Measurements from ENCODE around the gene CNPPD1. TPM values are rescaled to one million over a fixed set of nuclear protein-coding genes. Genes with fewer than 3 reads are reported as not detected.

CNPPD1 gene
- total RNA-seq, 1 experiment from 2014 or later = 40.6 TPM

- CTCF ChIA-PET = interaction anchor here (1.6 kb wide), 1 partner anchor 12 kb away, joined by 3 read pairs; no protein-coding TSS in a partner anchor
- no TSS peak for BruUV-seq (replicated peaks)
- Mint-ChIP-seq H3K4me3 (ENCODE audit: low read depth, unreplicated experiment) (no peak overlapping the region), H3K27ac (ENCODE audit: unreplicated experiment) (no peak overlapping the region), H3K4me1 (ENCODE audit: low read depth, unreplicated experiment) (peaks cover 12% of the 10 kb centered on the region), H3K27me3 (ENCODE audit: unreplicated experiment) (no peaks in the 10 kb centered on the region), H3K36me3 (ENCODE audit: insufficient read depth, unreplicated experiment) (peaks cover 19% of the 10 kb centered on the region), H3K9me3 (ENCODE audit: low read depth, unreplicated experiment) (no peaks in the 10 kb centered on the region)
- TF ChIP-seq, protein P1, sequence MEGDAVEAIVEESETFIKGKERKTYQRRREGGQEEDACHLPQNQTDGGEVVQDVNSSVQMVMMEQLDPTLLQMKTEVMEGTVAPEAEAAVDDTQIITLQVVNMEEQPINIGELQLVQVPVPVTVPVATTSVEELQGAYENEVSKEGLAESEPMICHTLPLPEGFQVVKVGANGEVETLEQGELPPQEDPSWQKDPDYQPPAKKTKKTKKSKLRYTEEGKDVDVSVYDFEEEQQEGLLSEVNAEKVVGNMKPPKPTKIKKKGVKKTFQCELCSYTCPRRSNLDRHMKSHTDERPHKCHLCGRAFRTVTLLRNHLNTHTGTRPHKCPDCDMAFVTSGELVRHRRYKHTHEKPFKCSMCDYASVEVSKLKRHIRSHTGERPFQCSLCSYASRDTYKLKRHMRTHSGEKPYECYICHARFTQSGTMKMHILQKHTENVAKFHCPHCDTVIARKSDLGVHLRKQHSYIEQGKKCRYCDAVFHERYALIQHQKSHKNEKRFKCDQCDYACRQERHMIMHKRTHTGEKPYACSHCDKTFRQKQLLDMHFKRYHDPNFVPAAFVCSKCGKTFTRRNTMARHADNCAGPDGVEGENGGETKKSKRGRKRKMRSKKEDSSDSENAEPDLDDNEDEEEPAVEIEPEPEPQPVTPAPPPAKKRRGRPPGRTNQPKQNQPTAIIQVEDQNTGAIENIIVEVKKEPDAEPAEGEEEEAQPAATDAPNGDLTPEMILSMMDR (IDR thresholded peaks at IDR 0.05; ENCODE audit: unreplicated experiment) = no peak
- DNase-seq = no peak
- intact Hi-C loops (cut with micrococcal nuclease; ENCODE audit: unreplicated experiment) = no loop called here
Observed at GRCh38 chr2:219183151-219183772, 6.5 kb upstream of the CNPPD1 start.

DNA sequence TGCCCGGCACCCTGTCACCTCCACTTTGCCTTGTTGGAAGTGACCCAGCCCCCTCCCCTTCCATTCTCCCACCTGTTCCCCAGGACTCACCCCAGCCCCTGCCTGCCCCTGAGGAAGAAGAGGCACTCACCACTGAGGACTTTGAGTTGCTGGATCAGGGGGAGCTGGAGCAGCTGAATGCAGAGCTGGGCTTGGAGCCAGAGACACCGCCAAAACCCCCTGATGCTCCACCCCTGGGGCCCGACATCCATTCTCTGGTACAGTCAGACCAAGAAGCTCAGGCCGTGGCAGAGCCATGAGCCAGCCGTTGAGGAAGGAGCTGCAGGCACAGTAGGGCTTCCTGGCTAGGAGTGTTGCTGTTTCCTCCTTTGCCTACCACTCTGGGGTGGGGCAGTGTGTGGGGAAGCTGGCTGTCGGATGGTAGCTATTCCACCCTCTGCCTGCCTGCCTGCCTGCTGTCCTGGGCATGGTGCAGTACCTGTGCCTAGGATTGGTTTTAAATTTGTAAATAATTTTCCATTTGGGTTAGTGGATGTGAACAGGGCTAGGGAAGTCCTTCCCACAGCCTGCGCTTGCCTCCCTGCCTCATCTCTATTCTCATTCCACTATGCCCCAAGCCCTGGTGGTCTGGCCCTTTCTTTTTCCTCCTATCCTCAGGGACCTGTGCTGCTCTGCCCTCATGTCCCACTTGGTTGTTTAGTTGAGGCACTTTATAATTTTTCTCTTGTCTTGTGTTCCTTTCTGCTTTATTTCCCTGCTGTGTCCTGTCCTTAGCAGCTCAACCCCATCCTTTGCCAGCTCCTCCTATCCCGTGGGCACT lies 5.8 kb upstream of the CNPPD1 start:
- Mint-ChIP-seq H3K27ac (ENCODE audit: unreplicated experiment) (no peak overlapping the region), H3K4me3 (ENCODE audit: low read depth, unreplicated experiment) (no peak overlapping the region), H3K27me3 (ENCODE audit: unreplicated experiment) (no peaks in the 10 kb centered on the region), H3K4me1 (ENCODE audit: low read depth, unreplicated experiment) (peaks cover 15% of the 10 kb centered on the region), H3K36me3 (ENCODE audit: insufficient read depth, unreplicated experiment) (peaks cover 26% of the 10 kb centered on the region), H3K9me3 (ENCODE audit: low read depth, unreplicated experiment) (no peaks in the 10 kb centered on the region)
- TF ChIP-seq, protein P1 (IDR thresholded peaks at IDR 0.05; ENCODE audit: unreplicated experiment) = no peak
- intact Hi-C loops (cut with micrococcal nuclease; ENCODE audit: unreplicated experiment) = no loop called here
- CTCF ChIA-PET = interaction anchor here (0.5 to 1.6 kb wide), 3 partner anchors 11 to 203 kb away, joined by 3 to 8 read pairs (median 3); no protein-coding TSS in a partner anchor
- BruUV-seq (replicated peaks) = no TSS peak
- DNase-seq = no peak

DNA sequence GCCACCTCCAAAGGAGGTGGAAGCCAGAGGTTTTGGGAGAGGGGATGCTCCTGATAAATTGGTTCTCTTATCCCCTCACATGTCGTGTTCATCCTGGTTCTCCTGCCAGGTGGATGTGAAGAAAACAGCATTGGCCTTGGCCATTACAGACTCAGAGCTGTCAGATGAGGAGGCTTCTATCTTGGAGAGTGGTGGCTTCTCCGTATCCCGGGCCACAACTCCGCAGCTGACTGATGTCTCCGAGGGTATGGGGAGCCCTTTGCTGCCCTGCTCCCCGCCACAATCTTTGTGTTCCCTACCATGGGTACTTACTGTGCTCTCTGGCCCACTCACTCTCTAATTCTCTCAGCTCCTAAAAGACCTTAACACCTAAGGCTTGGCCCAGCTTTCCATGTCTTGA lies 4.8 kb upstream of the CNPPD1 start:
- intact Hi-C loops (cut with micrococcal nuclease; ENCODE audit: unreplicated experiment) = no loop called here
- no TSS peak for BruUV-seq (replicated peaks)
- no peaks in the 10 kb centered on the region for H3K27me3 Mint-ChIP-seq (ENCODE audit: unreplicated experiment)
- CTCF ChIA-PET = no interaction called here
- peaks cover 21% of the 10 kb centered on the region for H3K4me1 Mint-ChIP-seq (ENCODE audit: low read depth, unreplicated experiment)
- H3K9me3 Mint-ChIP-seq (ENCODE audit: low read depth, unreplicated experiment) = no peaks in the 10 kb centered on the region
- H3K27ac Mint-ChIP-seq (ENCODE audit: unreplicated experiment) = no peak overlapping the region
- TF ChIP-seq, protein P1 (IDR thresholded peaks at IDR 0.05; ENCODE audit: unreplicated experiment) = no peak
- no peak overlapping the region for H3K4me3 Mint-ChIP-seq (ENCODE audit: low read depth, unreplicated experiment)
- no peak for DNase-seq
- peaks cover 36% of the 10 kb centered on the region for H3K36me3 Mint-ChIP-seq (ENCODE audit: insufficient read depth, unreplicated experiment)

DNA sequence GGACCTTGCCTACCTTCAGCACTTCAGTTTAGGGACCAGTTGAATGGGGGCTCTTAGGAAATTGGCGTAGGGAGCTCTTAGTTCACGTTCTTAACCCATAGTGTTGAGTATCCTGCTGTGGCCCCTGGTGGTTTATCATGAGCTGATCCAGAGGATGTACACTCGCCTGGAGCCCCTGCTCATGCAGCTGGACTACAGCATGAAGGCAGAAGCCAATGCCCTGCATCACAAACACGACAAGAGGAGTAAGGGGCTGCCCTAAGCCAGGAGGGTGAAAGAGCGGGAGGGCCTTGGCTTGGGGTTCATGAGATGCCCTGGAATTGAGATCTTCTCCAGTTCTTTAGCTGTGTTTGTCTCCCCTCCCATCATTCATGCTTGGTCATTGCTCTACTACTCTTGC lies 4.2 kb upstream of the CNPPD1 start:
- BruUV-seq (replicated peaks) = no TSS peak
- Mint-ChIP-seq H3K9me3 (ENCODE audit: low read depth, unreplicated experiment) (no peaks in the 10 kb centered on the region), H3K36me3 (ENCODE audit: insufficient read depth, unreplicated experiment) (peaks cover 42% of the 10 kb centered on the region), H3K4me1 (ENCODE audit: low read depth, unreplicated experiment) (peaks cover 21% of the 10 kb centered on the region), H3K27me3 (ENCODE audit: unreplicated experiment) (no peaks in the 10 kb centered on the region), H3K4me3 (ENCODE audit: low read depth, unreplicated experiment) (no peak overlapping the region), H3K27ac (ENCODE audit: unreplicated experiment) (no peak overlapping the region)
- CTCF ChIA-PET = interaction anchor here (0.6 kb wide), 1 partner anchor 207 kb away, joined by 3 read pairs; no protein-coding TSS in a partner anchor
- intact Hi-C loops (cut with micrococcal nuclease; ENCODE audit: unreplicated experiment) = no loop called here
- TF ChIP-seq, protein P1 (IDR thresholded peaks at IDR 0.05; ENCODE audit: unreplicated experiment) = no peak
- no peak for DNase-seq
